KOPT-K1 (cell line): ENCODE results near the gene TSPO.
"Not testable (repeated sequence)": the region's sequence is repeated elsewhere in the genome, so short reads cannot be mapped to it uniquely, and the experiment has no call there.

ENCODE experiments used
- H3K27ac ChIP-seq: fragments of 200-600 bp; sonication (generic); 2 replicates; pipeline ENCODE4 v1.5.1; 2016; ENCODE audit warnings: antibody characterized with exemption, mild to moderate bottlenecking, low read depth, low read length; ENCODE audit not compliant: poor library complexity, severe bottlenecking
- H3K36me3 ChIP-seq: fragments of 200-600 bp; sonication (generic); 2 replicates; pipeline ENCODE4 v1.5.1; 2017; ENCODE audit warnings: antibody characterized with exemption, mild to moderate bottlenecking, low read length, moderate library complexity; ENCODE audit not compliant: insufficient read depth
- H3K9me3 ChIP-seq: fragments of 200-600 bp; sonication (generic); 2 replicates; pipeline ENCODE4 v1.5.1; 2017; ENCODE audit warnings: antibody characterized with exemption, low read length, mild to moderate bottlenecking; ENCODE audit not compliant: insufficient read depth, poor library complexity, severe bottlenecking

TSPO gene

DNA sequence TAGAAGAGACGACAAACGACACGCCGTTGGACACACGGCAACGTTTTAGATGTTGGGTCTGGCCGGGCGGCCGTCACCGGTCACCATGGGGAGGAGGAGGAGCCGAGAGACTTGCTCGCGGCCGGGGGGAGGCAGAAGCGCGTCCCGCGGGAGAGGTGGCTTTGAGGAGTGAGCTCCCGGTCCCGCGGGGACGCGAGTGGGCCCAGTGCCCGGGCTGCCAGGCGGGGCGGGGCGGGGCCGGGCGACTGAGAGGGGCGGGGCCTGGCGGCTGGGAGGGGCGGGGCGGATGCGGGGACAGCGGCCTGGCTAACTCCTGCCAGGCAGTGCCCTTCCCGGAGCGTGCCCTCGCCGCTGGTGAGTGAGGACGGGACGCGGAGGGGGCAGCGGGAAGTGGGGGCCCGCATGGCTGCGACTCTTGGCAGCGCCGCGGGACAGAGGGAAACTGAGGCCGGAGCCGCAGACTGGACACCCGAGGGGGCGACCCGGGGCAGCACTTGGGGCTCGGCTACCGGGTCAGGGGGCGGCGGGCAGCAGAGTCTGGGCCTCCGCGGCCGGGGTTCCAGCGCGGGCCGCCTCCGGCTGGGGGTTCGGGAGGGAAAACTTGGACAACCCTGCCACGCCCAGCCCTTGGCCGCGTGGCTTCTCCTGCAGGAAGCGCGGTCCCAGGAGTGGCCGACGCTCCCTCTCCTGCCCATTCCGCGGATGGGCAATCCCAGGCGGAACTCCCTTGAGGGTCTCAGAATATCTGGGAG is at the start of gene TSPO:
TSPO (plus strand) TSS at position 309 of the 752 bp plus-strand sequence. CDS start 7,680 bp downstream, outside the sequence.
- Histone ChIP-seq H3K9me3 (no peaks in the 10 kb centered on the region), H3K36me3 (no peaks in the 10 kb centered on the region), H3K27ac (no peak within 1 kb of the TSS)

DNA sequence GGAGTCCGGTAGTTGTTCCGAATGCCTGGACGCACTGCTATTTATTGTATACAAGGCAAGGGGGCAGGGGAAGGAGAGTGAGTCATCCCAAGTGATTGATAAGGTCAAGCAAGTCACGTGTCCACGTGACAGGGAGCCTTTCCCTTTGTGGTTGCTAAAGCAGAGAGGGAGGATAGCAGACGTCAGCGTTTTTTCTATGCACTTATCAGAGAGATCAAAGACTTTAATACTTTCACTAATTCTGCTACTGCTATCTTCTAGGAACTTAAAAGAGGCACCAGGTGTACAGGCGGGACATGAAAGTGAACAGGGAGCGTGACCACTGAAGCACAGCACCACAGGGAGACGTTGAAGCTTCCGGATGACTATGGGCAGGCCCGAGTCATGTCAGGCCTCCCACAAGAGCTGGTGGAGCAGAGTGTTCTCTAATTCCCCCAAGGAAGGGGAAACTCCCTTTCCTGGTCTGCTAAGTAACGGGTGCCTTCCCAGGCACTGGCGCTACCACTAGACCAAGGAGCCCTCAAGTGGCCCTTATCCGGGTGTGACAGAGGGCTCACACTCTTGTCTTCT is 47.2 kb upstream of the TSPO start:
- H3K27ac ChIP-seq: peak overlapping the region; percentile 95
- H3K9me3 ChIP-seq, H3K36me3 ChIP-seq: not testable (repeated sequence)

DNA sequence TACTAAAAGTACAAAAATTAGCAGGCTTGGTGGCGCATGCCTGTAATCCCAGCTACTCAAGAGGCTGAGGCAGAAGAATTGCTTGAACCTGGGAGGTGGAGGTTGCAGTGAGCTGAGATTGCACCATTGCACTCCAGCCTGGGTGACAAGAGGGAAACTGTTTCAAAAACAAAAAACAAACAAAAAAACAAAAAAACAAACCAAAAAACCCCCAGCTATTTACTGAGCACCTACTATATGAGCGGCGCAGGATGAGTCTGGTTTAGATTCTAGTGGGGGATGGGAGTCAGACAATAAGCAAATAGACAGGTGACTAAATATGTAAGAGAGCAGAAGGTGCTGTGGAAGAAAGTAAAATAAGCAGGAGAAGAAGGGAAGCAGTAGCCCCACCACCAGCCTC is 46.4 kb upstream of the TSPO start:
- H3K9me3 ChIP-seq, H3K36me3 ChIP-seq: not testable (repeated sequence)
- peak overlapping the region; percentile 95 for H3K27ac ChIP-seq

GRCh38 chr22:43106302-43106701 is 45.1 kb upstream of the TSPO start:
- H3K36me3 ChIP-seq: no peaks in the 10 kb centered on the region
- H3K9me3 ChIP-seq: no peaks in the 10 kb centered on the region
- peak overlapping the region; percentile 32 for H3K27ac ChIP-seq

DNA sequence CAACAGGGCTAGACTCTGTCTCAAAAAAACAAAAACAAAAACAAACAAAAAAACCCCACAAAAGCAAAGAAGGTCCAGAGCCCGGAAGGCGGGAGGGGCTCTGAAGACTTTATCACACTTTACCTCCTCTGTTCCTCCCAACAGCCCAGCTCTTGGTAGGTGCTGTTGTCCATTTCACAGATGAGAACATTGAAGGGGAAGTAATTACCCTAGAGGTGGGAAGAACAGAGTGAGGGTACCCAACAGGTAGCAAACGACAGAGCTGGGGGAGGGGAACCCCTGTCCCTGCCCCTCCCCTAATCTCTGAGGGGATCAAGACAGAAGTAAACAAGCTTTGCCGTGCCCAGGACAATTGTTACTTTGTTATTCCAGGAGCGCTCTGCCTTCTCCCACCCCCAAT is 41.8 kb upstream of the TSPO start:
- H3K36me3 ChIP-seq: no peaks in the 10 kb centered on the region
- no peak overlapping the region for H3K27ac ChIP-seq

DNA sequence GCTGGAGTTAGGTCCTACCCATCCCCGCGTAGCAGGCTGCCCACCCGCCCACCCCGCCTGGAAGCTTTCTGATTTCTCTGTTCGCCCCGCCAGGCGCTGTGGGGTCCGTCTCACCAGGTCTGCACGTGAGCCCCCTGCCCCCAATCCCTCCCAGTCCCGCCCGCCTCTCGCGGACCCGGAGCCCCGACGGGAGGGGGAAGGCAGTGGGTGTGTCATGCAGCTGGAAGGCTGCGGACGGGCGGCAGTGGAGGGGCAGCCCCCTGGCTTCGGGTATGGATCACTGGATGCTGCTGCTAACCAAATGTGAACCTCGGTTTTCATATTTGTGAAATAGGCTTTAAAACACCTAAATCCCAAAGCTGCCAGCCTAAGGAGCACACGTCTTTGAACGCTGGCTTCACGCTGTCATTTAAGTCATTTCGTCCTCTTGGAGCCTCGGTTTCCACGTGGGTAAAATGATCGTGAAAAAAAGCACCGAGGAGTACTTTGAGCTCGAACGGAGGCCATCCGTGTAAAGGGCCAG is 41.4 kb upstream of the TSPO start:
- H3K9me3 ChIP-seq: no peaks in the 10 kb centered on the region
- H3K27ac ChIP-seq: peak overlapping the region; percentile 29
- H3K36me3 ChIP-seq: no peaks in the 10 kb centered on the region

More for the DNA sequence above, 41.8 kb upstream of the TSPO start:
- no peaks in the 10 kb centered on the region for H3K9me3 ChIP-seq

DNA sequence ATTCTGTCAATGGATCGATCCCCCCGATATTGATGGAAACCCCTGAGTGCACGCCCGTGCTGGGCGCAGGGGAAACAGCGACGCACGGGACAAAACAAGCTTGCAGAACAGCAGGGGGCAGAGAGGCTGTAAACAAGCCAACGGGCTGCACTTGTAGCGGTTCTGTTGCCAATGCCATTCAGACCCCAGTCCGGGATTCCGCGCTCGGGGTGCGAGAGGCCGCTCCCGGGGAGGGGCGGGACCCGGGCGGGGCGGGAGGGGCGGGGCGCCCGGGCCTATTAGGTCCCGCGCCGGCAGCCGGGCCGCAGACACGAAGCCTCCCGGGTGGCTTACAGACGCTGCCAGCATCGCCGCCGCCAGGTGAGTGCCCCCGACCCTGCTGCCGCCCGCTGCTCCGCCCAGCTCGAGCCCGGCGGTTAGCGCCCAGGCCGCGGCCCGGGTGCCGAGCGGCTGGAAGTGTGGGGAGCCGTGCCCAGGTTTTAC is 40.9 kb upstream of the TSPO start, which contains the start of gene BIK:
BIK (plus strand) TSS at position 307 of the 483 bp plus-strand sequence. CDS start 13,273 bp downstream, outside the sequence.
- Histone ChIP-seq H3K27ac (peak within 1 kb of the TSS; percentile 72), H3K36me3 (no peaks in the 10 kb centered on the region), H3K9me3 (no peaks in the 10 kb centered on the region)

GRCh38 chr22:43110927-43111623 is 40.3 kb upstream of the TSPO start:
- H3K36me3 ChIP-seq: no peaks in the 10 kb centered on the region
- peak overlapping the region; percentile 72 for H3K27ac ChIP-seq
- H3K9me3 ChIP-seq: no peaks in the 10 kb centered on the region

- no peaks in the 10 kb centered on the region; the same call in 1 of the 2 replicates for H3K36me3 ChIP-seq
- no peak overlapping the region for H3K27ac ChIP-seq
- no peaks in the 10 kb centered on the region for H3K9me3 ChIP-seq
Measured at GRCh38 chr22:43113526-43114251, 37.7 kb upstream of the TSPO start.

DNA sequence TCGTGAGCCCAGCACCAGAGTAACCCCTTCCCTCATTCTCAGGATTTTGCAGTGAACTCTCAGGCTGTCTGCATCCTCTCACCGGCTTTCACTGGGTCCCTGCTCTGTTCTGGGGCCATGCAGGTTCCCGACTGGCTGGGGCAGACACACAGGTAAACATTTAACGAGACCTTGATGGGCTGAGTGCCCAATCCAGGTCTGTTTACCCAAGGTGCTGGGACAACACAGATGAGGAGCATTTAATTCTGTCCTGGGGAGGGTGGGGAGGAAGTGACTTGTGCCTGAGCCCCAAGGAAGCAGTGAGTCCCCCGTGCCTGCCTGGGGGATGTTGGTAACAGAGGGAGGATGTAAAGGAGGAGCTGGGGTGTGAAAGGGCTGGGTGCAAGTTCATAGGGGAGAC is 36.4 kb upstream of the TSPO start:
- Histone ChIP-seq H3K9me3 (no peaks in the 10 kb centered on the region), H3K27ac (no peak overlapping the region), H3K36me3 (no peaks in the 10 kb centered on the region; the same call in 1 of the 2 replicates)

GRCh38 chr22:43116932-43117331 is 34.4 kb upstream of the TSPO start:
- no peaks in the 10 kb centered on the region; the same call in 1 of the 2 replicates for H3K36me3 ChIP-seq
- no peaks in the 10 kb centered on the region for H3K9me3 ChIP-seq
- H3K27ac ChIP-seq: no peak overlapping the region

DNA sequence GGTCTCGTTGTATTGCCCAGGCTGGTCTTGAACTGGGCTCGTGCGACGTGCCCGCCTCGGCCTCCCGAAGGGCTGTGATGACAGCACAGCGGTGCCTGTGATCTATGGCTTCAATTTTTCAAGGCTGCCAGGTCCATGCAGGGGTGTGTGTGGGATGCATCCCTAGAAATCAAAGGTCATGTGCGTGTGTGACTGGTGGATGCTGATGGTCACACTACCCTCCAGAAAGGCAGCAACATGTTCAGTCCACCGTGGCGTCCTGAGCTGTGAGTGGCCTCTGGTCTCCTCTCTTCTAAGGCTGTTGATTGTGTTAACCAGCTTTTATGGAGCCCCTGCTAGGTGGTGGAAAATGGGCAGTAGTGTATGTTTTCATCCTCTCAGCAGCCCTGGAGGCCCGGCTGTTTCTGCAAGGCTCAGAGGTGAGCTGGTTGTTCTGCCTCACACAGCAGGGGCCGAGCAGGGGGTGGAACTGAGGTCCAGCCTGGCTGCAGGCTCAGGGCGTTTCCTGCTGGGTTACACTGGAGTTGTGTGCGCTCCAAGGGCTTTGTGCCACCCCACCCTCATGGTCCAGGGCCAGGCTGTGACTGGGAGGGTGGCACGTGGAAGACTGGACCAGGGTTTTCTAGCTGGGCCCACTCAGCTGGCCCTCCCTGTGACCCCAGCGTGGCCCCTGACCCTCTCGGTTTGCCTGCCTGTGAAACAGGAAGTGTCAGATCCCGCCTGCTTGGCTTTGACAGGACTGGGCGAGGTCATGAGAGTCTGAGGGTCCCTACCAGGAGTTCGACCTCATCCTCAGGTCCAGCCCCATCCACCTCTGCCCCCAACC is 33.1 kb upstream of the TSPO start:
- H3K36me3 ChIP-seq: no peaks in the 10 kb centered on the region; the same call in 1 of the 2 replicates
- no peak overlapping the region for H3K27ac ChIP-seq
- no peaks in the 10 kb centered on the region for H3K9me3 ChIP-seq

DNA sequence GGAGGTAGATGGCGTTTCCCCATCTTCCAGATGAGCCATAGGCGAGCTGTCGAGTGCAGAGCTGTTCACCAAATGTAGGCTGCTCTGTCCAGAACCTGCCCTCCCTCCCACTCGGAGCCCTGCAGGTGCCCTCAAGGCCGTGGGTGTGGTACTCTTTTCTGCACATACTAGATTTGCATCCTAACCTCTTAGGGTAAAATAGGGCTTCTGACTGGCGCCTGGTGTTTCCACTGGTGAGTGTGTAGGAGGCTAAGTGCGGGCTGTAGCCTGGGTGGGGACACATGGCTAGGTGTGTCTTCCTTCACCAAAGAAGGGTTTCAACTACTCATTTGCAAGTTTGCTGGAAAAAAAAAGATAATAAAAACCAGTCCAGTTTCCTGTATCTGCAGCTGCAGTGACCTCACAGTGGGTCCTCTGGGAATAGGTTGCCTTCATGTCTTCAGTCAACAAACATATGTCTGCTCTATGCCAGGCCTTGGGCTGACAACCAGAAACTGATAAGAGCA is 32.4 kb upstream of the TSPO start:
- Histone ChIP-seq H3K9me3 (no peaks in the 10 kb centered on the region), H3K27ac (no peak overlapping the region), H3K36me3 (peaks cover under 1% of the 10 kb centered on the region; the same call in 1 of the 2 replicates)
